ENCODE results near the gene NCAPG. TPM values are rescaled to one million over a fixed set of nuclear protein-coding genes. Genes with fewer than 3 reads are reported as not detected.

The NCAPG gene
- total and polyA plus RNA-seq, 10 donors = 1.1 to 10.2 (median 3.8) TPM

DNA sequence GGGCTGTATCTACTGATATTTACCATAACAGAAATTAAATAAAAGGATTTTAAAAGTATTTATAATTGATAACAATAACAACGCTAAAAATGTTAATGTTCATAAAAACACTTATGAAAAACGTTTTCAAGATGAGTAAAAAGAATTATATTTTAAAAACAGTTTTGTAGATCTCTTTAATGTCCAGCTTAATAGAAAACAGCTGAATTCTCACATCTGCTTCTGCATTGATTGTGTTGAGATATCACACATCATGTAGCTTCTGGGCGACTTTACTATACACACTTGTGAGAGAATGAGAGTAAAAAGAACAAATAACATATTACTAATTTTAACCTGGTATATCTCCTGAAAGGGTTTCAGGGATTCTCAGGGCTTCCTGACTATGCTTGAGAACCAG is 83.6 kb downstream of the NCAPG start:
- TF ChIP-seq POLR2AphosphoS5 (IDR thresholded peaks at IDR 0.05) (no peak), POLR2A (IDR thresholded peaks at IDR 0.05) (no peak), CTCF (IDR thresholded peaks at IDR 0.05 in 8 of 11, conservative IDR thresholded peaks at IDR 0.05 in 3 of 11) (no peak)
- 84 to 93% (median 91%) methylated on average over 3 of the region's 3 CpGs for WGBS, 5 donors

More for the DNA sequence above, 83.6 kb downstream of the NCAPG start:
- no peaks in the 10 kb centered on the region for H3K27me3 ChIP-seq (replicated peaks in 1 of 7)
- intact Hi-C loops (cut with DNase I; ENCODE audit: low total_unique reads) = no loop called here
- no peak overlapping the region for H3K4me3 ChIP-seq
- no peak for DNase-seq
- H3K27ac ChIP-seq = no peak overlapping the region
- H3K4me1 ChIP-seq = no peaks in the 10 kb centered on the region
- H3K9me3 ChIP-seq = no peaks in the 10 kb centered on the region
- peaks cover 0 to 11% (median 0%) of the 10 kb centered on the region in 6 donors for H3K36me3 ChIP-seq

Other genes with a start within 250 kb of the NCAPG start
- gene LAP3, start 233.8 kb upstream of the NCAPG start, total RNA-seq = 100 to 1,000 TPM in 5 of 7 donors, 10 to 100 TPM in 2; 71.0 to 135 (median 121) TPM
- gene LAP3, start 233.8 kb upstream of the NCAPG start, polyA plus RNA-seq = 10 to 100 TPM; 47.0 to 85.5 (median 52.5) TPM
- gene MED28, start 196.3 kb upstream of the NCAPG start, total RNA-seq = 10 to 100 TPM; 20.4 to 62.5 (median 50.6) TPM
- 10 to 100 TPM in 2 of 3 donors, 1 to 10 TPM in 1; 8.9 to 17.5 (median 15.5) TPM for gene MED28, start 196.3 kb upstream of the NCAPG start, polyA plus RNA-seq
- gene FAM184B, start 29.4 kb upstream of the NCAPG start, total RNA-seq = not detected
- gene FAM184B, start 29.4 kb upstream of the NCAPG start, polyA plus RNA-seq = under 1 TPM; 0.03 to 0.04 (median 0.03) TPM
- 10 to 100 TPM; 22.0 to 41.7 (median 29.0) TPM for gene DCAF16, start 222 bp upstream of the NCAPG start, total RNA-seq
- 10 to 100 TPM in 1 of 3 donors, 1 to 10 TPM in 2; 9.2 to 10.0 (median 9.4) TPM for gene DCAF16, start 222 bp upstream of the NCAPG start, polyA plus RNA-seq
- gene LCORL, start 210.8 kb downstream of the NCAPG start, total RNA-seq = 10 to 100 TPM; 19.3 to 48.7 (median 25.7) TPM
- gene LCORL, start 210.8 kb downstream of the NCAPG start, polyA plus RNA-seq = 1 to 10 TPM; 1.8 to 3.3 (median 2.6) TPM

All from spleen (tissue), 11 donors.